ENCODE measurements around the gene MRGPRD. TPM values are rescaled to one million over a fixed set of nuclear protein-coding genes. Genes with fewer than 3 reads are reported as not detected.

MRGPRD gene
- total RNA-seq, 1 donor from 2014 or later, result not detected

GRCh38 chr11:68970921-68971636 lies 9.7 kb downstream of the MRGPRD start:
- no peak for TF ChIP-seq CTCF (IDR thresholded peaks at IDR 0.05; ENCODE audit: unreplicated experiment)
- DNase-seq (ENCODE audit: low spot score), result no peak
- no peaks in the 10 kb centered on the region for H3K36me3 Mint-ChIP-seq (ENCODE audit: low read depth, unreplicated experiment)
- H3K27me3 Mint-ChIP-seq (ENCODE audit: unreplicated experiment), result peaks cover 1% of the 10 kb centered on the region
- H3K9me3 Mint-ChIP-seq (ENCODE audit: unreplicated experiment), result no peaks in the 10 kb centered on the region
- no peaks in the 10 kb centered on the region for H3K4me1 Mint-ChIP-seq (ENCODE audit: unreplicated experiment)
- no peak overlapping the region for H3K27ac Mint-ChIP-seq (ENCODE audit: unreplicated experiment)
- H3K4me3 Mint-ChIP-seq (ENCODE audit: unreplicated experiment), result no peak overlapping the region

- H3K27me3 Mint-ChIP-seq (ENCODE audit: unreplicated experiment), result peaks cover 1% of the 10 kb centered on the region
- H3K4me1 Mint-ChIP-seq (ENCODE audit: unreplicated experiment), result no peaks in the 10 kb centered on the region
- no peaks in the 10 kb centered on the region for H3K36me3 Mint-ChIP-seq (ENCODE audit: low read depth, unreplicated experiment)
- no peak overlapping the region for H3K4me3 Mint-ChIP-seq (ENCODE audit: unreplicated experiment)
- H3K27ac Mint-ChIP-seq (ENCODE audit: unreplicated experiment), result no peak overlapping the region
- no peak for DNase-seq (ENCODE audit: low spot score)
- H3K9me3 Mint-ChIP-seq (ENCODE audit: unreplicated experiment), result no peaks in the 10 kb centered on the region
- no peak for TF ChIP-seq CTCF (IDR thresholded peaks at IDR 0.05; ENCODE audit: unreplicated experiment)
These were observed 11.4 kb downstream of the MRGPRD start for GRCh38 chr11:68969386-68969785.

DNA sequence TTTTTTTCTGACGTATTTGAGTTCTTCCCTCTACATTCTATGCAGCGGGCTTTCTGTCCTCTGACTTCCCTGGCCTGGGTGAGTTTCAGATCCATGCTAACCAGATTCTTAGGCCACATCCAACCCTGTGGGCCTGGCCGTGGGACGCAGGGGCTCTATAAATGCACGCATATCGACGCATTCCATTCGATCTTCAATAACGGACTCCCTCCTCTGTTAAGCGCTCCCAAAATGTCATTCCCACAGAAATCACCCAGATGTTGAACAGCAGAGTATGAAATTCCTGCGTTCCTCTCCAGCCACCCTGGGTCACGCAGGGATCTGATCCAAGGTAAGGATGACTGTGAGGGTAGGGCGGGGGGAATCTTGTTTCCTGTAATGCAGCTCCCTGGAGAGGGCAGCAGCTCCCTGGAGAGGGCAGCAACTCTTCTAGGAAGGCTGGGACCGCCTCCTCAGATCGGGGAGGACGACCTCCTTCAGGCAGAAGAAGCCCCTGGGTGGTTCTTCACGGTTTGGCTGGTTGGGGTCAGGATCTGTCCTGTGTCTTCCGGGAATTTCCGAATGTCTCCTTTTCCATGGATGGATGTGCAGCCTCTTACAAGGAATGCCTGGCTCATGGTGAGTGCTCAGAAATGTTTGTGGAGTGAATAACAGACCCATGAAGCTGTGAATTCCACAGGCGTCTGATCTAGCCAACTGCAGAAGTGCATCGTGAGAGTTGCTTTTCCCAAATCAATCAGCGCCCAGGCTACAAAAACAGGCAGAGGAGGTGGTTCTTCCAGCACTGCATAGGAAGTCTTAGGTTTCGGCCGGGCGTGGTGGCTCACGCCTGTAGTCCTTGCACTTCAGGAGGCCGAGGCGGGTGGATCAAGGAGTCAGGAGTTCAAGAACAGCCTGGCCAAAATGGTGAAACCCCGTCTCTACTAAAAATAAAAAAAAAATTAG lies 12.2 kb downstream of the MRGPRD start:
- Mint-ChIP-seq H3K4me3 (ENCODE audit: unreplicated experiment) (no peak overlapping the region), H3K36me3 (ENCODE audit: low read depth, unreplicated experiment) (no peaks in the 10 kb centered on the region), H3K27me3 (ENCODE audit: unreplicated experiment) (peaks cover 1% of the 10 kb centered on the region), H3K9me3 (ENCODE audit: unreplicated experiment) (no peaks in the 10 kb centered on the region), H3K4me1 (ENCODE audit: unreplicated experiment) (no peaks in the 10 kb centered on the region), H3K27ac (ENCODE audit: unreplicated experiment) (no peak overlapping the region)
- TF ChIP-seq CTCF (IDR thresholded peaks at IDR 0.05; ENCODE audit: unreplicated experiment), result no peak
- no peak for DNase-seq (ENCODE audit: low spot score)

DNA sequence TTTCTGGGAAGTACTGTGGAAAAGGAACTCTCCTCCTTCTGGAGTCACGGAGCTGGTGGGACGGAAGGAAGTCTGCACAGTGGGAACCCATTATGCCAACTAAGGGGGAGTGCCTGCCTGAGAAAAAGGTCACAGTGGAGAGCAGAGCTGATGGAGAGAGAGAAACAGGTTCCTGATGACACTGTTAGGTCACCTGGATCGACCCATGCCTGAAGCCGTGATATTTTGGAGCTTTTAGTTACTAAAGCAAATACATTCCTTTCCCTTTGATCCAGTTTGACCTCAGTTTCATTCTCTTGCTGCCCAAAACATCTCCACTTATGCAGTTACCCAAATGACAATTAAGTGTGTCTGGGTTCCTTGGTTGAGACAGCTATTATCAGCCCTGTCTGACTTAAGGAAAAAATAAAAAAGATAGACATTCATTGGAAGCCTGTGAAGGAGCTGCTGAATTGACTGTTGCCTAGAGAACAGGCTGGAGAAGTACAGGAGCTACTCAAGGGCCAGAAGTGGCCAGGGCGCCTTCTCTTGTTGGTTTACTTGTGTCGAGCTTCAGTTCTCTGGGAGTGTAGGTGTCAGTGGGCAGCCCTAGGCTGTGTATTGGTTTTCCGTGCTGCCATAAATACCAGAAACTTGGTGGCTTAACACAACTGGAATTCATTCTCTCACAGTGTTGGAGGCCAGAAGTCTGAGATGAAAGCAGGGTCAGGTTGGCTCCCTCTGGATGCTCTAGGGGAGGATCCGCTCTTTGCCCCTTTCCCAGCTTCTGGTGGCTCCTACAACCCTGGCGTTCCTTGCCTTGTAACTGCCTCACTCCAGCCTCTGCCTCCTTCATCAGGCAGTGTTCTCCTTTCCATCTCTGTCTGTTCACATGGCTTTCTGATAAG lies 13.6 kb downstream of the MRGPRD start:
- H3K4me3 Mint-ChIP-seq (ENCODE audit: unreplicated experiment), result no peak overlapping the region
- no peak for DNase-seq (ENCODE audit: low spot score)
- no peaks in the 10 kb centered on the region for H3K9me3 Mint-ChIP-seq (ENCODE audit: unreplicated experiment)
- no peaks in the 10 kb centered on the region for H3K36me3 Mint-ChIP-seq (ENCODE audit: low read depth, unreplicated experiment)
- no peak for TF ChIP-seq CTCF (IDR thresholded peaks at IDR 0.05; ENCODE audit: unreplicated experiment)
- no peak overlapping the region for H3K27ac Mint-ChIP-seq (ENCODE audit: unreplicated experiment)
- no peaks in the 10 kb centered on the region for H3K4me1 Mint-ChIP-seq (ENCODE audit: unreplicated experiment)
- peaks cover 1% of the 10 kb centered on the region for H3K27me3 Mint-ChIP-seq (ENCODE audit: unreplicated experiment)
